Measurements from ENCODE around the gene RGMA. TPM values are rescaled to one million over a fixed set of nuclear protein-coding genes. Genes with fewer than 3 reads are reported as not detected.

RGMA gene
- total RNA-seq, 1 experiment from 2014 or later = 41.4 TPM

DNA sequence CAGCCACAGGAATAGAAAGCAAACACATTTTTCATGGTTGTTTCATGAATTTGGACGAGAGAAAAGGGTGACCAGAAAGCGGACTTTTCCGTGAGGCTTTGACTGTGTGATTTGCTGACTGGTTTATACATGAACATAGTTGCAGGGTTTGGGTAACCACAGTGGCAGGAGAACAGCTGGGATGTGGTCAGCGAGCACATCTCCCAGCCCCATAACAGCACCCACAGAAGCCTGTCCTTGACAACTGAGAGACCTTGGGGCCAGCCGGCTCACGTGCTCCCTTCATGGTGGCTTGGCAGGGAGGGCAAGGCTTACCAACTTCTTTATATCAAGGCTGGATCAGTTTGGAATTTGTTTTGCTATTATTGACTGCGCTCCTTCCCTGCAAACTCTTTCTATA, 13.2 kb upstream of the RGMA start:
- no CpG with 5 or more reads among the region's 7 CpGs for WGBS (ENCODE audit: extremely low coverage, insufficient read length, low lambda C conversion rate)
- Mint-ChIP-seq H3K36me3 (ENCODE audit: insufficient read depth in 1 of 3, low read depth in 3 of 3) (peaks cover 0 to 6% (median 2%) of the 10 kb centered on the region in 3 experiments; a peak in 3 of 7 replicates), H3K4me3 (no peak overlapping the region), H3K27ac (no peak overlapping the region), H3K9me3 (peaks cover 4 to 8% of the 10 kb centered on the region in 2 experiments), H3K27me3 (ENCODE audit: low read depth) (peaks cover 35% of the 10 kb centered on the region), H3K4me1 (peaks cover 27 to 29% of the 10 kb centered on the region in 2 experiments)
- Histone ChIP-seq H3K56ac (ENCODE audit: insufficient read length, low read depth, low read length) (no peak overlapping the region), H4K8ac (replicated peaks; ENCODE audit: insufficient read length, low read depth, low read length) (no peak overlapping the region), H4K20me1 (ENCODE audit: control insufficient read depth, insufficient read depth, insufficient read length) (no peaks in the 10 kb centered on the region), H2BK120ac (ENCODE audit: low read depth, low read length, poor library complexity, severe bottlenecking) (no peak overlapping the region), H3T11ph (ENCODE audit: low read length) (no peak overlapping the region), H3K79me1 (ENCODE audit: insufficient read depth, low read depth, low read length, poor library complexity, severe bottlenecking) (no peaks in the 10 kb centered on the region), H3K4me1 (ENCODE audit: insufficient read depth, low read length) (peaks cover 7% of the 10 kb centered on the region; the same call in 1 of the 2 replicates), H2BK5ac (ENCODE audit: insufficient read length, low read length) (no peak overlapping the region), H3K9me3 (ENCODE audit: control insufficient read depth, low read depth, low read length) (no peaks in the 10 kb centered on the region), H3K4ac (ENCODE audit: low read depth, low read length) (no peak overlapping the region), H4K5ac (ENCODE audit: insufficient read length, low read depth, low read length) (no peak overlapping the region), H3K23me2 (ENCODE audit: insufficient read length, low read depth, low read length, poor library complexity, severe bottlenecking) (no peaks in the 10 kb centered on the region), H2BK15ac (ENCODE audit: low read depth, low read length) (no peak overlapping the region), H2BK20ac (ENCODE audit: low read depth, low read length, poor library complexity, severe bottlenecking) (no peak overlapping the region), H2AK5ac (ENCODE audit: insufficient read length, low read length) (no peak overlapping the region), H3K79me2 (ENCODE audit: insufficient read depth, low read length) (no peaks in the 10 kb centered on the region), H3K4me2 (ENCODE audit: insufficient read depth, insufficient read length, low read length) (no peak overlapping the region), H2AFZ (ENCODE audit: low read length) (no peak overlapping the region), H3K9ac (ENCODE audit: extremely low read depth, insufficient read length, low read length) (no peak overlapping the region), H3K23ac (ENCODE audit: insufficient read length, low read depth, low read length) (no peak overlapping the region), H3K14ac (ENCODE audit: insufficient read depth, low read length) (no peak overlapping the region), H3K27ac (ENCODE audit: insufficient read length, low read depth, low read length) (no peak overlapping the region), H2BK12ac (ENCODE audit: insufficient read length, low read depth, low read length) (no peak overlapping the region), H4K91ac (ENCODE audit: insufficient read length, low read depth, low read length) (no peak overlapping the region), H3K18ac (ENCODE audit: insufficient read length, low read depth, low read length) (no peak overlapping the region), H3K27me3 (ENCODE audit: insufficient read depth, low read length) (no peaks in the 10 kb centered on the region)
- TF ChIP-seq CTCF (conservative IDR thresholded peaks at IDR 0.05) = no peak
- DNase-seq = no peak

Data from H9 (cell line).